AG09319 (cell line): Measurements from ENCODE around the gene IMPDH2.
"Not testable (repeated sequence)": the region's sequence is repeated elsewhere in the genome, so short reads cannot be mapped to it uniquely, and the experiment has no call there.

Experiments
- DNase-seq: peaks from one replicate; pipeline ENCODE4 v3.0.0-alpha.2; 2010; ENCODE audit warnings: low read depth; ENCODE audit errors: extremely low read depth
- TF ChIP-seq, protein P1 (sequence below): IDR thresholded peaks from 2 replicates; pipeline ENCODE4 v1.5.1; 2011; ENCODE audit warnings: low read depth, mild to moderate bottlenecking, inconsistent platforms, low read length, moderate library complexity

IMPDH2 gene

DNA sequence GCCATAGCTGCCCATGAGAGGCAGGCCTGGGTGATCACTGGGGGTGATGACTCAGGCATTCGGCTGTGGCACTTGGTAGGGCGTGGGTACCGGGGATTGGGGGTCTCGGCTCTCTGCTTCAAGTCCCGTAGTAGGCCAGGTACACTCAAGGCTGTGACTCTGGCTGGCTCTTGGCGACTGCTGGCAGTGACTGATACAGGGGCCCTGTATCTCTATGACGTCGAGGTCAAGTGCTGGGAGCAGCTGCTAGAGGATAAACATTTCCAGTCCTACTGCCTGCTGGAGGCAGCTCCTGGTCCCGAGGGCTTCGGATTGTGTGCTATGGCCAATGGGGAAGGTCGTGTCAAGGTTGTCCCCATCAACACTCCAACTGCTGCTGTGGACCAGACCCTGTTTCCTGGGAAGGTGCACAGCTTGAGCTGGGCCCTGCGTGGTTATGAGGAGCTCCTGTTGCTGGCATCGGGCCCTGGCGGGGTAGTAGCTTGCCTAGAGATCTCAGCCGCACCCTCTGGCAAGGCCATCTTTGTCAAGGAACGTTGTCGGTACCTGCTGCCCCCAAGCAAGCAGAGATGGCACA, 16.7 kb downstream of the IMPDH2 start:
- TF ChIP-seq, protein P1, sequence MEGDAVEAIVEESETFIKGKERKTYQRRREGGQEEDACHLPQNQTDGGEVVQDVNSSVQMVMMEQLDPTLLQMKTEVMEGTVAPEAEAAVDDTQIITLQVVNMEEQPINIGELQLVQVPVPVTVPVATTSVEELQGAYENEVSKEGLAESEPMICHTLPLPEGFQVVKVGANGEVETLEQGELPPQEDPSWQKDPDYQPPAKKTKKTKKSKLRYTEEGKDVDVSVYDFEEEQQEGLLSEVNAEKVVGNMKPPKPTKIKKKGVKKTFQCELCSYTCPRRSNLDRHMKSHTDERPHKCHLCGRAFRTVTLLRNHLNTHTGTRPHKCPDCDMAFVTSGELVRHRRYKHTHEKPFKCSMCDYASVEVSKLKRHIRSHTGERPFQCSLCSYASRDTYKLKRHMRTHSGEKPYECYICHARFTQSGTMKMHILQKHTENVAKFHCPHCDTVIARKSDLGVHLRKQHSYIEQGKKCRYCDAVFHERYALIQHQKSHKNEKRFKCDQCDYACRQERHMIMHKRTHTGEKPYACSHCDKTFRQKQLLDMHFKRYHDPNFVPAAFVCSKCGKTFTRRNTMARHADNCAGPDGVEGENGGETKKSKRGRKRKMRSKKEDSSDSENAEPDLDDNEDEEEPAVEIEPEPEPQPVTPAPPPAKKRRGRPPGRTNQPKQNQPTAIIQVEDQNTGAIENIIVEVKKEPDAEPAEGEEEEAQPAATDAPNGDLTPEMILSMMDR, result no peak
- no peak for DNase-seq

DNA sequence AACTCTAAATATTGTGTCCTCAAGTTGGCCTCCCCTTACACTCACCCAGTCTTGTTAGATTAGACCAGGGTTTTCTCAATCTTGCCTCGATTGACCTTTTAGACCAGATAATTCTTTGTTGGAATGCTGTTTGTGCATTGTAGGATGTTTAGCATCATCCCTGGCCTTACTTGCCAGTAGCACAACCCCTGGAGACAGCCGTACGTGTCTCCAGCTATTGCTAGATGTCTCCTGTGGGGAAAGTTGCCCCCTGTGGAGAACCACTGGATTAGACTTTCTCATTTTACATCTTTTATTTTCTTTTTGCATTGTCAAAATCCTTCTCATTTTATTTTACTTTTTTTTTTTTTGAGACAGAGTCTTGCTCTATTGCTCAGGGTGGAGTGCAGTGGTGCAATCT, 19.8 kb downstream of the IMPDH2 start:
- no peak for DNase-seq
- TF ChIP-seq, protein P1, result no peak

DNA sequence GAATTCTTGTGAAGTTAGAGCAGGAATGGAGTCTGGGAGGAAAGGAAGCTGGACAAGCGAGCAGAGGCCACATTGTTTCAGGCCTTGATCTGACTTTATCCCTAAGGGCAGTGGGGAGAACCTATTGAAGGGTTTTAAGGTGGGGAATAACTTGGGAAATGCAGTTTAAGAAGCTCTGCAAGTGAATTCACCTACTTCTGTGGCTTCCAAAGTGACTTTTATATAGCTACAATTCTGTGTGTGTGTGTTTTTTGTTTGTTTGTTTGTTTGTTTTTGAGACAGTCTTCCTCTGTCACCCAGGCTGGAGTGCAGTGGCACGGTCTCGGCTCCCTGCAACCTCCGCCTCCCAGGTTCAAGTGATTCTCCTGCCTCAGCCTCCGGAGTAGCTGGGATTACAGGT, 20.6 kb downstream of the IMPDH2 start:
- DNase-seq, result not testable (repeated sequence)

DNA sequence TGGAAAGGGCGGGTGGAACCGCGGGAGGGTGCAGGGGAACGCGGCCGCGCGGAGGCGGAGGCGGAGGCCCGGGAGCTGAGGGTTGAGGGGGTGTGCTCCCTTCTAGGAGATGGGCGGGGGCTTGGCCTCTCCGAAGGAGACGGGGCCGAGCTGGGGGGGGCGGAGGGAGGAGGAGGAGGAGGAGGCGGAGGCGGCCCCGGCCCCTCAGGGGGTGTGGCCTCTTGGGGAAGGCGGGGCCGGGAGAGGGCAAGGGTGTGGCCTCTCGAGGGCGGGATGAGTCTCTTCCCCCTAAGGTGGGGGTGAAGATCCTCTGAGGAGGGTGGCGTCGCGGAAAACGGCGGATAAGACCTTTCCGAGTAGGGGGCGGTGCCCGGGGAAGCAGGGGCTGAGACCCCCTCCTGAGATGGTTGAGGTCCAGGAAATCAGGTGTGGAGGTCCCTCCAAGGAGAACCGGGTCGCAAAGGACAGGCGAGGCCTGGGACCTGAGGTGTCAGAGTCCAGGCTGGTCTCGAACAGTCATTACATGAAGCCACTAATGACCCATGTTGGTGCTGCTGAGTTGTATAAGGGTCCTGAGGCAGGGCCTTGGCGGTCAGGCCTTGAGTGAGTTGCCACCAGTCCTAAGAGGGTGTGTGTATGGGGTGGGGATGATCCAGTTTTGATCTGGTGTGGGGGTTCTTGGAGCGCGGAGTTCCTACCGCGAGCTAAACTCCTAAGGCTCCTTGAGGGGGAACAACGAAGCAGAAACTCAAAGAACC, 21.2 kb downstream of the IMPDH2 start:
- TF ChIP-seq, protein P1, result no peak
- DNase-seq, result peak; percentile 82

DNA sequence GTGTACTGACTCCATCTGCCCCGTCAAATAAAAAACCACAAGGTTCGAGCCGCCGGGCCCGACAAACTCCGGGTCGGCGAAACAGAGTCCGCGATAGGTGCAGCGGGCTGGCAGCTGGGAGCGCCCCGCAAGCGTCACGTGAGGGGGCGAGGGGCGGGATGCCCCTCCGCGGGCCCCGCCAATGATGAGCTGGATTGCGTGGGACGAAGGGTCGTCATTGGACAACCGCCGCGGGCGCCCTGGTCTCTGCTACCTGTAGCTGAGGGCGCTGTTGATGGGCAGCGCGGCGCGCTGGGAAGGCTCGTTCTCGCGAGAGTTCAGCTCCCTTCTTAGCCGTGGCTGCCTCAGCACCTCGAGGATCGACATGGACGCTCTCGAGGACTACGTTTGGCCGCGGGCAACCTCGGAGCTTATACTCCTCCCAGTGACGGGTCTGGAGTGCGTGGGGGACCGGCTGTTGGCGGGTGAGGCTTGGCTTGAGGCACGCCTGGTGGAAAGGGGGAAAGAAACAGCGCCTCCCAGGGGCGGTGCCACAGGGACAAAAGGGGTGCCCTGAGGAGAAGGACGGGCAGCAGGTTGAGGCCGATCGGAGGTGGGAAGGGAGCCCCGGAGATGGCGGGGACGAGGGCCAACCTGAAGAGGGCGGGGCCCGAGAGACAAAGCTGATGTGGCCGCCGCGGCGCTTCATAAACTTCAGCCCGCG, 22.0 kb downstream of the IMPDH2 start, which contains the start of gene WDR6:
Gene WDR6, plus strand, starts transcription at position 324 of the 703 bp plus-strand sequence. Its CDS starts 41 bp downstream, at position 365.
- TF ChIP-seq, protein P1, result peak; percentile 43

DNA sequence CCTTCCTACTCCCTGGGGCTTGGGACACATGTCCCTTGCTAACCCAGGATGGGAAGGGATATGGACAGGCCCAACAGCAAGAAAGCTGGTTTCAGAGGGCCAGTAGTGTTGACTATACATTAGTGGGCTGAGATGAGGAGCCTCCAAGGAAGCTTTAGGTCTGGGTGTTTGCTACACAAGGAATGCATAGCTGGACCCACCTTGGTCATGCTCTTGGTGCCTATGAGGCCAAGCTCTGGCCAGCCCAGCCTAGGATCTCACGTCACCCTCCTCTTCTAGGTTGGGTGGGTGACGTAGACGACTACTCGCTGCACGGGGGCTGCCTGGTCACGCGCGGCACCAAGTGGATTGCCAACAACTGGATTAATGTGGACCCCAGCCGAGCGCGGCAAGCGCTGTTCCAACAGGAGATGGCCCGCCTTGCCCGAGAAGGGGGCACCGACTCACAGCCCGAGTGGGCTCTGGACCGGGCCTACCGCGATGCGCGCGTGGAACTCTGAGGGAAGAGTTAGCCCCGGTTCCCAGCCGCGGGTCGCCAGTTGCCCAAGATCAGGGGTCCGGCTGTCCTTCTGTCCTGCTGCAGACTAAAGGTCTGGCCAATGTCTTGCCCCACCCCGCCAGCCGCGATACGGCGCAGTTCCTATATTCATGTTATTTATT, 22.7 kb downstream of the IMPDH2 start:
- TF ChIP-seq, protein P1, result no peak

More for the DNA sequence above, 22.0 kb downstream of the IMPDH2 start, which contains the start of gene WDR6:
- peak; percentile 95 for DNase-seq

DNA sequence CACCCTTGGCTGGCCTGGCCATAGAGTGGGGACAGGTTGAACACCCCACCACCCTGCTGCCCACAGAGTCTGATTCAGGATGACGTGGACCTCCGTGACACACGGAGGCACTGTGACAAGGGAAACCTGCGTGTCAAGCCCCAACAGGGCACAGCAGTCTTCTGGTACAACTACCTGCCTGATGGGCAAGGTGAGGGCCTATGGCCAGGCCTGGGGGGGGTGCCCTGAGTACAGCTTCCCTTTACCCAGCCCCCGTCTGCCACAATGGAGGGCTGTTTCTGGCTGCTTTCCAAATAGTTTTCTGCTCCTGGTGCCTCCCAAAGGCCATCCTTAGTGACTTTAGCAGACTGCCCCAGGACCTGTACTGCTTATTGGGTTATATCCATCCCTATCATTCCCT, 23.2 kb downstream of the IMPDH2 start:
- TF ChIP-seq, protein P1, result no peak
- no peak for DNase-seq

More for the DNA sequence above, 22.7 kb downstream of the IMPDH2 start:
- no peak for DNase-seq
